Fibroblast of the aortic adventitia (primary cell): ENCODE data around the gene APBA1. TPM values are rescaled to one million over a fixed set of nuclear protein-coding genes. Genes with fewer than 3 reads are reported as not detected.

ENCODE experiments used
- DNase-seq: peaks from one replicate; pipeline ENCODE4 v3.0.0-alpha.2; 2010; ENCODE audit warnings: low read depth
- H3K4me3 ChIP-seq: 2 replicates; pipeline ENCODE4 v1.5.1; 2011; ENCODE audit warnings: low read depth, mild to moderate bottlenecking, control low read depth, low read length, moderate library complexity
- CTCF ChIP-seq: IDR thresholded peaks from 2 replicates; pipeline ENCODE4 v1.5.1; 2011; ENCODE audit warnings: mild to moderate bottlenecking, low read length, control low read depth, inconsistent platforms; ENCODE audit not compliant: insufficient read depth
- total RNA-seq: library from RNA; depleted of rRNA; stranded (reverse); fragments of >200 nt; gene quantifications from 2 replicates; pipeline ENCODE4 v1.2.3, GENCODE V29; 2012; ENCODE audit warnings: low replicate concordance

Gene APBA1
- 2.7 and 12.4 TPM in 2 replicates for total RNA-seq

GRCh38 chr9:69671879-69672595 lies at the start of gene APBA1:
APBA1 (minus strand) TSS chr9:69672371.
- H3K4me3 ChIP-seq = peak within 1 kb of the TSS; percentile 77
- DNase-seq = peak; percentile 60
- TF ChIP-seq CTCF = no peak

GRCh38 chr9:69719983-69720382 lies 47.8 kb upstream of the APBA1 start:
- no peak overlapping the region for H3K4me3 ChIP-seq
- DNase-seq = no peak
- TF ChIP-seq CTCF = no peak

- peak; percentile 8 for DNase-seq
- H3K4me3 ChIP-seq = no peak overlapping the region
- no peak for TF ChIP-seq CTCF
These were observed 47.2 kb upstream of the APBA1 start for GRCh38 chr9:69719367-69719766.

GRCh38 chr9:69718218-69718617 lies 46.0 kb upstream of the APBA1 start:
- no peak for DNase-seq
- no peak for TF ChIP-seq CTCF
- no peak overlapping the region for H3K4me3 ChIP-seq

- no peak for DNase-seq
- no peak overlapping the region for H3K4me3 ChIP-seq
- no peak for TF ChIP-seq CTCF
These were observed 43.7 kb upstream of the APBA1 start for GRCh38 chr9:69715825-69716224.

- no peak for TF ChIP-seq CTCF
- H3K4me3 ChIP-seq = no peak overlapping the region
- no peak for DNase-seq
These were observed 42.9 kb upstream of the APBA1 start for GRCh38 chr9:69715096-69715495.

GRCh38 chr9:69697475-69697874 lies 25.3 kb upstream of the APBA1 start:
- no peak for DNase-seq
- no peak overlapping the region for H3K4me3 ChIP-seq
- no peak for TF ChIP-seq CTCF
